ENCODE results near the gene PRDM15. TPM values are rescaled to one million over a fixed set of nuclear protein-coding genes. Genes with fewer than 3 reads are reported as not detected.

Gene PRDM15
- total RNA-seq, 2 donors from 2014 or later: 12.9 to 22.1 TPM

DNA sequence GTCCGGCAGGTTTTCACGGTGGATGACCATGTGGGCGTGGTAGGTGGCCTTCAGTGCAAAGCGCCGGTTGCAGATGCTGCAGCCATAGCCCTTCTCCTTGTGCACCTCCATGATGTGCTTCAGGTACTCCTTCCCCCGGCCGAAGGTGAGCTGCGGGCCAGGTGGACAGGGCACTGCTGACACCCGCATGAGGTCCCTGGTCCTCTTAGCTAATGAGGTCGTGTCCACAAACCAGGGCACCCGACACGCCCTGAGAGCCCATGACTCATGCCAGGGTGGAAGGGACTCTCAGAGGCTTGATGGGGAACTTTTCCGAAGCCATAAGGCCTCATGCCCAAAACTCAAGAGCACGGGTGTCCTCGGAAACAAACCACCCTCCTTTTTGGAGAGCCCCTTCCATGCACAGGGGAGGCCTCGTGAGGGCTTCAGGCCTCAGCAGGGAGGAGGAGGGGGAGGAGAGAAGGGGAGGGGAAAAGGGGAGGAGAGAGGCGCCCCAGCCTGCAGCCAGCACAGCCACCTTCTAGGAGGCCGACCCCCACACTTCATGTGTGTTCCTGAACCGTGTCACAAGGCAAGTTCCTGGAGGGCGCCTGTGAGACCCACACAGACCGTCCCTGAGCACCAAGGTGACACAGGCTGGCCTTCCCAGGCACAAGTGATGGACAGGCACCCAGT is 57.9 kb downstream of the PRDM15 start:
- Mint-ChIP-seq H3K9me3 (no peaks in the 10 kb centered on the region), H3K36me3 (no peaks in the 10 kb centered on the region), H3K4me1 (ENCODE audit: low read depth in 2 of 2) (peaks cover 0 to 2% of the 10 kb centered on the region in 2 donors), H3K27me3 (no peaks in the 10 kb centered on the region), H3K27ac (no peak overlapping the region), H3K4me3 (no peak overlapping the region)
- no peak for DNase-seq (ENCODE audit: low spot score)
- no peak for ATAC-seq

DNA sequence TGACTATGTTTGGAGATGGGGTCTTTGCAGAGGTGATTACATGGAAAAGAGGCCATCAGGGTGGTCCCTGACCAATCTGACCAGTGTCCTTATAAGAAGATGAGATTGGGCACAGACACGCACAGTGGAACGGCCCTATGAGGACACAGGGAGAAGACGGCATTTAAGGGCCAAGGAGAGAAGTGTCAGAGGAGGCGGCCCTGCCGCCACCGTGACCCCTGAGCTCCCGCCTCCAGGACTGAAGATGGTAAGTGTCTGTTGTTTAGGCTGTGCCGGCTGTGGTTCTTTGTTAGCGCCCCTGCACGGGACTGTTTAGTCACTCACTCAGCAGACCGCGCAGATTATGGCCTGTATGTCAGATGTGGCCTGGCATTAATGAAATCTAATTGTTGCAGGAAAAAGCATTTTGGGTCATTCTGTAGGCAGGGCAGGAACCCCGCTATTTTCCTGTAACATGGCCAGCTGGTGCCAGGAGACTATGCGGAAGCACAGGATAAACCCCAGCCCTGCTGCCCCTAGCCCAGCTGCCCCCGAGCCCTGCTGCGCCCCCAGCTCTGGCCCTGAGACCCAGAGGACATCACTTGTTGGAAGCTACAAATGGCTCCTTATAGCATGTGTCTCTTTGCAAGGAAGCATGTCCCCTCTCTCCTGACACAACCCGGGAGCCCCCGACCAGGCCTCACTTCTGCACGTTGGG is 58.6 kb downstream of the PRDM15 start:
- Mint-ChIP-seq H3K4me3 (no peak overlapping the region), H3K27me3 (no peaks in the 10 kb centered on the region), H3K27ac (no peak overlapping the region), H3K9me3 (no peaks in the 10 kb centered on the region), H3K4me1 (ENCODE audit: low read depth in 2 of 2) (peaks cover 0 to 2% of the 10 kb centered on the region in 2 donors), H3K36me3 (no peaks in the 10 kb centered on the region)
- ATAC-seq (no peak), DNase-seq (ENCODE audit: low spot score) (no peak)

DNA sequence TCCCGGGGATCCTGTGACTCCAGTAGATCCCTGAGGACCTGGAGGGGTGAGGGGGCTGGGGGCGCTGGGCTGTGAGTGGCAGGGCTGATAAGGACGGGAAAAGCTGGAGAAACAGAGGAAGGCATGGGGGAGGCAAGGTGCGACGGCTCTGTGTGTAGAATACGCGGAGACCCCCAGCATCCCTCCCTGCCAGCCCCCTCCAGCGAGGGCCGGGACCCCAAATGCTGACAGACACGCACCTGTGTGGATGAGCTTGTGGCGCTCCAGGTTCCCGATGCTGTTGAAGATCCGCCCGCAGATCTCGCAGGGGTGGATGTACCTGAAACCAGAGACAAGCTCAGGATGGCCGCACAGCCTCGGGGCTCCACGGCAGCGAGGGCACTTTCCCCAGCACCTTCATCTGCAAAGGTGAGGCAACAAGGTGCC is 59.3 kb downstream of the PRDM15 start:
- Mint-ChIP-seq H3K9me3 (no peaks in the 10 kb centered on the region), H3K27me3 (no peaks in the 10 kb centered on the region), H3K36me3 (peaks cover 4% of the 10 kb centered on the region), H3K27ac (no peak overlapping the region), H3K4me3 (no peak overlapping the region), H3K4me1 (ENCODE audit: low read depth in 2 of 2) (peaks cover 0 to 2% of the 10 kb centered on the region in 2 donors)
- no peak for ATAC-seq
- DNase-seq (ENCODE audit: low spot score): no peak

DNA sequence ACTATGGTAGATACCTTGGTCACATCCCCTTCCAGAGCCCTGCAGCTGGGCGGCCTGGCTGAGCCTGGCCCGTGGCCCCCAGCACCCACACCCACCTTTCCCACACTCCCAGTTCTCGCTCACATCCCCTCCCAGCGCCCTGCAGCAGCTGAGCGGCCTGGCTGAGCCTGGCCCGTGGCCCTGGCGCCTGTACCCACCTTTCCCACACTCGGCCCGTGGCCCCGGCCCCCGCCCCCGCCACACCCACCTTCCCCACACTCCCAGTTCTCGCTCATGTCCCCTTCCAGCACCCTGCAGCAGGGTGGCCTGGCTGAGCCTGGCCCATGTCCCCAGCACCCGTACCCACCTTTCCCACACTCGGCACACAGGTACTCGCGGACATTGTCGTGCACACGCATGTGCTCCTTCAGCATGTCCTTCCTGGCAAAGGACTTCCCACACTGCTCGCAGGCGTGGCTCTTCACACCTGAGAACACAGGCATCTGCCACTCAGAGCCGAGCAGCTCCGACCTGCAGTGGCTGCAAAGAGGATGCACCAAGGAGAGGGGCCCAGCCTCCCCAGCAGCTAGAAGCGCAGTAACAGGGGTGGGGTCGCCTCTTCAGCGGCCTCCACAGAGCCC is 59.8 kb downstream of the PRDM15 start:
- no peak overlapping the region for H3K27ac Mint-ChIP-seq

DNA sequence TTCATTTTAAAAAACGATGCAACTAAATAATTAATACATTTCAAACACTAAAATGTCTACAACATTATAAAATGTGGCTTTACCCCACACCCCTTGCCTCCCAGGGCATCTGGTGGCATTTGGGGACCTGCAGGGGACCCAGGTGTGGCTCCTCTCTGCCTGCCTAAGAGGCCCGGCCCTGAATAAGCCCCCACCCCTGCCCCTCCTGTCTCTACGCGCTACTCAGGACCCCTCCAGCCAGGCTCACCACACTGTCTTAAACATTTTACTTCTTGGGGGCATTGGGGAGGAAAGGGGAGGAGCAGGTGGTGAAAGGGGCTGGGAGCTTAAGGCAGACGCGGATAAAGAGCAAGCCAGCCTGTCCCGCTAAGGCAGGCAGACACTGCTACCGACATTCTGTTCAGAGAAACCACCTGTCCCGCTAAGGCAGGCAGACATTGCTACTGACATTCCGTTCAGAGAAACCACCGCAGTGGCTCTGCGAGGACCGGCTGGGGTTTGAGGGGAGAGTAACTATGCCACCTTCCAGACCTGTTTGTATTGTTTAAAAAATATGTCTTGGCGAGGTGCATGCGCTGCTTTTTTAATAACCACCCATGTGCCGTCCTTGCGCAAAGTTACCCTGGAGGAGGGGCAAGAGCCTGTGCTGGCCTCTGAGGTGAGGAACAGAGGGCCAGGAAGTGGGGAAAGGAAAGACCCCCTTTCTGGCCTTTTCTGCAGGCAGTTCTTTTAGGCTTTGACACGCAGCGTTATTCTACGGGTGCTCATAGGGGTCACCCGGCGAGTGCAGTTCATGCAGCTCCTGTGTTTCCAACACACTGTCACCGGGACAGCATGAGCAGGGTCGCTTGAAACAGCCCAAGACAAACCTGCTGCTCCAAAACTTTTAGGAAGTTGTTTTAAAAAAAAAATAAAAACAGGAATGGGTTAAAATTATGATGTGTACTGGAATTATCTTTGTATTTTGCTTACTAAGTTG is 61.0 kb downstream of the PRDM15 start:
- DNase-seq (ENCODE audit: low spot score) (no peak), ATAC-seq (no peak)
- peaks cover 8% of the 10 kb centered on the region for H3K36me3 Mint-ChIP-seq
- H3K27ac Mint-ChIP-seq: no peak overlapping the region
- H3K4me3 Mint-ChIP-seq: no peak overlapping the region
- H3K9me3 Mint-ChIP-seq: no peaks in the 10 kb centered on the region
- no peaks in the 10 kb centered on the region for H3K27me3 Mint-ChIP-seq
- peaks cover 0 to 2% of the 10 kb centered on the region in 2 donors for H3K4me1 Mint-ChIP-seq (ENCODE audit: low read depth in 2 of 2)

More for the DNA sequence above, 59.8 kb downstream of the PRDM15 start:
- ATAC-seq: no peak
- Mint-ChIP-seq H3K9me3 (no peaks in the 10 kb centered on the region), H3K27me3 (no peaks in the 10 kb centered on the region), H3K4me1 (ENCODE audit: low read depth in 2 of 2) (peaks cover 0 to 2% of the 10 kb centered on the region in 2 donors), H3K4me3 (no peak overlapping the region), H3K36me3 (peaks cover 8% of the 10 kb centered on the region)
- DNase-seq (ENCODE audit: low spot score): no peak

DNA sequence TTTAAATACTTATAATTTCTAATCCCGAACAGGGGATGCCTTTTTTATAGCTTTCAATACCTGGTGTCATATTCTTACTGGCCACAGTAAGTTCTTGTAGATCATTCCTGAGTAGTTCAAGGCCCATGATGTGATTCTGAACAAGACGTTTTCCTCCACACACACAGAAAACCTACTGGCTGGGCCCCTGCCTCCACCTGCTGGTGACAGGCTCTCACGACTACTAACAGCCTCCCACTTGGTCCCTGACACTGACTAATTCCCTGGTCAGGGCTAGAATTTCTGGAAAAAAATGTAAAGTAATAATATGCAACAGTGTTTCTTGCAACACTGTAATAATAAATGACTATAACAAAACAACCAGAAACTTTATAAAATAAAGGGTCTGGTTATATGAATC is 61.9 kb downstream of the PRDM15 start:
- peaks cover 0 to 2% of the 10 kb centered on the region in 2 donors for H3K4me1 Mint-ChIP-seq (ENCODE audit: low read depth in 2 of 2)
- DNase-seq (ENCODE audit: low spot score): no peak
- ATAC-seq: no peak
- H3K27me3 Mint-ChIP-seq: no peaks in the 10 kb centered on the region
- H3K9me3 Mint-ChIP-seq: no peaks in the 10 kb centered on the region
- peaks cover 8% of the 10 kb centered on the region for H3K36me3 Mint-ChIP-seq
- no peak overlapping the region for H3K4me3 Mint-ChIP-seq
- H3K27ac Mint-ChIP-seq: peak overlapping the region in 1 of 2 donors; percentile 33

DNA sequence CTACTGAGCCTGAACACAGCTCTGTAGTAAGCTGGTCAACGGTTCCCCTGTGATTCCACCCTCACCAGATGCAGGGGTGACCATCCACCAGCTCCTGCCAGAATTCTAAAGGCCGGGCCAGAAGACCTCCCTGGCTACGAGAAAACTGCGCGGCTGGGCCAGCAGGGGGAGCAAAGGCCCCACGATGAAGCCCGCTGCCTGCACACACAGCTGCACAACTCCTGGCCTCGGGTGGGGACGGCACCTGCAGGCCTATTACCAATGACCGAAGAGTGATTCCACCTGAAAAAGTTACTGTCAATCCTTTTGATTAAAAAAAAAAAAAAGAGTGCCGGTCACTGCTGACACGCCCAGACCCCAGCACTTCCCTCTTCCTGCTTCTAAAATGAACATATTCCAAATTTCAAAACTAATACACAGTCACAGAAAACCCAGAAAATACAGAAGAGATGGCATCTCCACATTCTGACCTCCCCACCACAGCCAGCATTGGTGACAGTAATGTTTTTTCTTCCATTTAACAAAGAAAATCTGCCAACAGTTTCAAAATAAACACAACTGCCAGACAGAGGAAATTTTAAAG is 62.5 kb downstream of the PRDM15 start:
- no peaks in the 10 kb centered on the region for H3K9me3 Mint-ChIP-seq
- no peak overlapping the region for H3K4me3 Mint-ChIP-seq
- DNase-seq (ENCODE audit: low spot score): no peak
- H3K4me1 Mint-ChIP-seq (ENCODE audit: low read depth in 2 of 2): peaks cover 0 to 2% of the 10 kb centered on the region in 2 donors
- peak; percentile 36 to 64 for ATAC-seq
- H3K27me3 Mint-ChIP-seq: no peaks in the 10 kb centered on the region
- peak overlapping the region in 1 of 2 donors; percentile 33 for H3K27ac Mint-ChIP-seq
- H3K36me3 Mint-ChIP-seq: peaks cover 8% of the 10 kb centered on the region

DNA sequence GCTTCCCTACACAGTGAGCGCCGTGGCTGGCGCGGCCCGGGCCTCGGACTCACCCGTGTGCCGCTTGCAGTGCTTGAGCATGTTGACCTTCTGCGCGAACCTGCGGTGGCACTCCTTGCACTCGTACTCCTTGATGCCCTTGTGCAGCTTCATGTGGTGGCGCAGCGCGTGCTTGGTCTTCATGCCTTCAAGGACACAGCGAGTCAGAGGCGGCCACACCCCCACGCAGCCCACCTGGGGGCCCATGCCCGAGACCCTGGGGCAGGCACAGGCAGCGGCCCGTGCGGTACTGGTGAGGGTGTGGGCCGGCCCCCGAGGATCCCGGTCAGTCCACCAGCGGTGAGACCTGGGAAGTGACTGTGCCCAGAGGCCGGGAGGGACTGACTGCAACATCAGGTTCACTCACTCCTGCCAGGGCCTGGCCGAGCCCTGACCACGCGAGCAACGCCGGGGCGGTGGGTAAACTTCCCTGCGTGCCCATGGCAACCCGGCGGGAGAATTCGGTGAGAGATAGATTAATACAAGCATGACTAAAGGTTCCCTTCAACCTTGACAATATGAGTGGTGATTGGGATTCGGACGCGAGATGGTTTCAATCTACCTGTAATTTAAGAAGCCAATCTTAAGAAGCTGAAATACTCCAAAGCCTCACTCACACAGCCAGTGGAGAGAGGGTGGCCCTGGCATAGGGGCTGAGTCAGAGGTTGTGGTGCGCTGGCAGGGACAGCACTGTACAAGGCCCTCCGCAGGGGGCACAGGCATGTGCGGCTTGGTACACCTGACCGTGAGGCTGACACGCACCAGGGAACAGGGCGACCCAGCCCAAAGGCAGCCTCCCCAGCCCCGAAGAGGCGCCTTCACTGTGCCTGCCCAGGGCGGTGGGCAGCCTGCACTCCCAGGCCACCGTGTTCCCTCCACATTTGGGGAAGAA is 63.2 kb downstream of the PRDM15 start:
- DNase-seq (ENCODE audit: low spot score) (no peak), ATAC-seq (peak; percentile 32 to 53)
- H3K27me3 Mint-ChIP-seq: no peaks in the 10 kb centered on the region
- H3K4me3 Mint-ChIP-seq: no peak overlapping the region
- H3K4me1 Mint-ChIP-seq (ENCODE audit: low read depth in 2 of 2): peaks cover 0 to 2% of the 10 kb centered on the region in 2 donors
- H3K36me3 Mint-ChIP-seq: peaks cover 9% of the 10 kb centered on the region
- no peak overlapping the region for H3K27ac Mint-ChIP-seq
- no peaks in the 10 kb centered on the region for H3K9me3 Mint-ChIP-seq

DNA sequence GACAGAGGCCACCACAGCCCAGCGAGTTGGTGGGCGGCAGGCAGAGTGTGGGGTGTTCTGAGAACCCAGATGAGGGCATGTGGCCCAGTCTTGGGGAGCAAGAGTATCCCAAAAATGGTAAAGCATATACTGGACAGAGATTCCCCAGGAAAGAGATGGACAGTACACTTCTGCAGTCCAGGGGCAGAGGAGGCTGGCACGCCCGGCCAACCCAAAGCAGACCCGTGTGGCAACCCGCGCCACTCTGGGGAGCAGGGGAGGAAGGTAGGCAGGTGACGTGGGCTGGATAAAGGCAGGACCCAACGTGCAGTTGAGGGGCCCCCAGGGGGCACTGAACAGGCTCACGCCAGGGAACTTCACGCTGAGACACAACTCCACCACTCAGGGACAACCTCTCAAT is 65.9 kb downstream of the PRDM15 start:
- H3K27ac Mint-ChIP-seq: no peak overlapping the region
- DNase-seq (ENCODE audit: low spot score) (no peak), ATAC-seq (no peak)
- no peaks in the 10 kb centered on the region for H3K9me3 Mint-ChIP-seq
- H3K36me3 Mint-ChIP-seq: peaks cover 13% of the 10 kb centered on the region
- H3K27me3 Mint-ChIP-seq: no peaks in the 10 kb centered on the region
- peaks cover 0 to 2% of the 10 kb centered on the region in 2 donors for H3K4me1 Mint-ChIP-seq (ENCODE audit: low read depth in 2 of 2)
- H3K4me3 Mint-ChIP-seq: no peak overlapping the region

DNA sequence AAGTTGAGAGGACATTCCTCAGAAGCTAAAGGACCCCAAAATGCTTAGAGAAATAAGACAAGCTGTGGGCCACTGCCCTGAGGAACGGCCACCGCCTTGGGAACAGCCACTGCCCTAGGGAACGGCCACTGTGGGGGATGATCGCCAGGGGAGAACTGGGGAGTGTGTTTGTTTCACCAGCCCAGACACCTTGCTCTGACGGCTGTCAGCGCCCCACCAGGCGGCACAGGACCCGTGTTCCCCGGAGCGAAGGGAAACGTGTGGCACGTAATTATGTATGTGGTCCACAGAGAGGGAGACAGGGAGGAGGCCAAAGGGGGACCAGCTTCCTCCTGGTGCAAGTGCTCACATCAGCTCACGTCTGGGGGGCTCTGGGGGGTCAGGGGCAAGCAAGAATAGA is 66.5 kb downstream of the PRDM15 start:
- no peak overlapping the region for H3K27ac Mint-ChIP-seq
- peaks cover 13% of the 10 kb centered on the region for H3K36me3 Mint-ChIP-seq
- H3K4me1 Mint-ChIP-seq (ENCODE audit: low read depth in 2 of 2): peaks cover under 1 to 2% of the 10 kb centered on the region in 2 donors

DNA sequence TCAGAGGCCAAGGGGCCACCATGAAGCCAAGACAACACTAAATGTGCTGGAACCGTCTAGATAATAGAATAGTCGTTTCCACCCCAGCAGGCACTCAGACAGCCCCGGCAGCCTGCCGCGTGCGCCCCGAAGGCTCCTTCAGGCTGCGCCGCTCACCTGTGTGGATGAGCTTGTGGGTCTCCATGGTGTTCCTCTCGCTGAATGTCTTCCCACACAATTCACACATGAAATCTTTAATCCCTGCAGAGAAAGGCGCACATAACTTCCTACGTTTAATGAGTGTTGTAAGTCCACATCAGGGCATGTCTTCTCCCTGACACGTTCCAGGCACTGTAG is 68.6 kb downstream of the PRDM15 start:
- DNase-seq (ENCODE audit: low spot score) (no peak), ATAC-seq (no peak)
- peaks cover 11% of the 10 kb centered on the region in 2 donors for H3K4me1 Mint-ChIP-seq (ENCODE audit: low read depth in 2 of 2)
- H3K27me3 Mint-ChIP-seq: no peaks in the 10 kb centered on the region
- peaks cover 20% of the 10 kb centered on the region for H3K36me3 Mint-ChIP-seq
- no peak overlapping the region for H3K27ac Mint-ChIP-seq
- peaks cover 6% of the 10 kb centered on the region for H3K9me3 Mint-ChIP-seq
- H3K4me3 Mint-ChIP-seq: no peak overlapping the region

More for the DNA sequence above, 66.5 kb downstream of the PRDM15 start:
- no peak for DNase-seq (ENCODE audit: low spot score)
- Mint-ChIP-seq H3K9me3 (no peaks in the 10 kb centered on the region), H3K27me3 (no peaks in the 10 kb centered on the region), H3K4me3 (no peak overlapping the region)
- no peak for ATAC-seq

DNA sequence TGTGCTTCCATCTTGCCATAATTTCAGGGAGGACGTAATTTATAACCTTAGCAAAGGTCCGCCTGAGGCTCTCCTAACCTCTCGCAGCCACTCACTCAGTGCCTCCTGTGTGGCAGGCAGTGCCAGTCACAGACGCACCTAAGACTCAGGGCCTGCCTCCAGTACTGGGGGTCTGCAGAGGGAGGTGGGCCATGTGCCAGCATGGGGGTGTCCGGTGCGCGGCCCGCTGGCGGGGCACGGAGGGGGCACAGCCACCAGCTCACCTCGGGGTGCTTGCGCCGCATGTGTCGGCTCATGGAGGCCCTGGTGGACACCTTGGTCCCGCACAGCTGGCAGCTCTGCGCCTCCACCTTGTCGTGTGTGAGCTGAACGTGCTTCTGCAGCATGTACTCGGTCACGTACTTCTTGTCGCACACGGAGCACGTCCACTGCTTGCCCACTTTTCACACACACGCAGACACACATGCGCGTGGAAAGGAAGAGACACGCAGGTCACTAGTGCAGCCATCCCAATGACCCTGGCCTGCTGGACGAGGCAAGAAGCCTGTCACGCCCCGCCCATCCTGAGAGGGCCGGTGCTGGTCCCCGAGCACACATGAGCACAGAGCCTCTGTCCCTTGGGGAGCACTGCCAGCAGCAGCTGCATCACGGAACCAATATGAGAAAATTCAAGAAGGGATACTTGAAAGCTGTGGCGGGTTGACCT is 69.1 kb downstream of the PRDM15 start:
- Mint-ChIP-seq H3K27me3 (no peaks in the 10 kb centered on the region), H3K4me3 (no peak overlapping the region), H3K27ac (no peak overlapping the region), H3K36me3 (peaks cover 18% of the 10 kb centered on the region), H3K9me3 (peaks cover 6% of the 10 kb centered on the region), H3K4me1 (ENCODE audit: low read depth in 2 of 2) (peaks cover 11 to 13% of the 10 kb centered on the region in 2 donors)
- DNase-seq (ENCODE audit: low spot score): no peak
- ATAC-seq: no peak

Data from natural killer cell treated with Interleukin-12 subunit alpha and Interleukin-12 subunit beta and Interleukin-15 and Interleukin-18, amount 100 ng/mL, for 72 hours (primary cell).